NCI-H345 treated with DMSO at 0.1 percent for 48 hours (cell line): ENCODE data around the gene GALT.

Source experiments
- DNase-seq: peaks from one replicate; lab custom pipeline; 2025; ENCODE audit not compliant: unreplicated experiment; lab: John Stamatoyannopoulos, UW

Gene GALT

GRCh38 chr9:34675869-34676268 is 29.4 kb downstream of the GALT start:
- DNase-seq, result no peak

- no peak for DNase-seq
Measured at GRCh38 chr9:34684145-34684544, 37.7 kb downstream of the GALT start.

GRCh38 chr9:34684816-34685215 is 38.3 kb downstream of the GALT start:
- DNase-seq, result no peak

GRCh38 chr9:34685591-34685990 is 39.1 kb downstream of the GALT start:
- DNase-seq, result no peak

DNA sequence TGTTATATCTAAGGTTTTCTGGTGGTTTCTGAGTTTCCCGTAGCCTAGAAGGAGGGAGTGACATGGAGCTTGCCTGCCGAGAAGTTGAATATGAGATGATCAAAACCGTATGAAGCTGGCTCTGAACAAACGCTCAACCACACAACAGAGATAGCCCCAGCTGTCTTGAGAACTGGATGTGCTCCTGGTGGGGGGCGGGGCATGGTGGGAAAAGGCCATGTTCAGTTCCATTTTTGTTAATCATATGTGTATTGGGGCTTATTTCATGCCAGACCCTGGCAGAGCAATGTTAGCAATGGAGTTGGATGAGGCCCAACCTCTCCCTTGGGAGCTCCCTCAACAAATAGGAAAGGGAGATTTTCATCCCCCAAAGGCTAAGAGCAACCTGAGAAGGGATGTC is 39.8 kb downstream of the GALT start:
- DNase-seq, result no peak

GRCh38 chr9:34686732-34687131 is 40.3 kb downstream of the GALT start:
- DNase-seq, result no peak

DNA sequence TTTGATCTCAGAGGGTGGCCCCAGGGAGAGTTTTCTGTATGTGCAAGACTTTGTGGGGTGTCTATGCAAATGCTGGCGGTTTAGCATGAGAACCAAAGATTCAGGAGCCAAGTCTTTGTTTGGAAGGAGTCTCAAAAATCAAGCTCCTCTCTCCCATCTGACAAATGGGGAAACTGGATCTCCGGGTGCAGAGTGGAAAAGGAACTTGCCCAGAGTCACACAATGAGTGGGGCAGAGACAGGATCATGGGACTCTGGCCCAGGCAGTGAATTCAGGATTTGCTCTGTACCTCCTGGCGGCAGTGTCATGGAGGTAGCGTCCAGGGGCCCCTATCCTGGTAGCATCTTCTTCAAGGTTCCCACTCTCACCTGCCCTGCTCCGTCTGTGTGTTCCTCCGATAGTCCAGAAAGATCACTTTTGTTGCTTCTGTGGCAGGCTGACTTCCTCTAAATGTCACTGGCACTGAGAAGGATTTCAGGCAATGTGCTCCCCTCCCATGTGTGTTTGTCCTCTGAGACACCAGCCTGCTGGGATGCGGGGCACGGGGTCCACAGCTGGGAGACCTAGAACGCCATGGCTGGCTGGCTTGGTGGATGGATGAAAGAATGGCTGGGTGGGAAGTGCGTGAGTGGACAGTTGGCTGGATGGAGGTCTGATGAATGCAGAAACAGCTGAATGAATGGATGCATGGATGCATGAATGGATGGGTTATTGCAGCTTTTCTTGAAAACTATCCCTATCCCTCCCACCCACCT is 41.0 kb downstream of the GALT start:
- no peak for DNase-seq

- no peak for DNase-seq
Measured at GRCh38 chr9:34688329-34689115, 42.0 kb downstream of the GALT start.

DNA sequence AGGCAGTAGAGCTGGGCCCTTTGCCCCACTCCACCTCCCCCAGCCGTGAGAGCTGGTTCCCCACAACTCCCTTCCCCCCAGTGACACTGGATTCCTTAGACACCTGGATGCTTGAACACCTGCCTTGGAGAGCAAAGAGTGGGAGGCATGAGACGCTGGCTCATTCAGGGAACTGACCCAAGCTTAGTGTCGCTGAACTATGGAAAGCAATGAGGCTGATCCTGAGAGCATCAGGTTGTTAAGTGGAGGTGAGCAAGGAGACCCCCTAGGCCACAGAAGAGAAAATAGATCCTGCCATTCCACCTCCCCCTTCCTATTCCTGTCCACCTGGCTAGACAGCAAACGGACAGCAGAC is 42.6 kb downstream of the GALT start:
- no peak for DNase-seq

DNA sequence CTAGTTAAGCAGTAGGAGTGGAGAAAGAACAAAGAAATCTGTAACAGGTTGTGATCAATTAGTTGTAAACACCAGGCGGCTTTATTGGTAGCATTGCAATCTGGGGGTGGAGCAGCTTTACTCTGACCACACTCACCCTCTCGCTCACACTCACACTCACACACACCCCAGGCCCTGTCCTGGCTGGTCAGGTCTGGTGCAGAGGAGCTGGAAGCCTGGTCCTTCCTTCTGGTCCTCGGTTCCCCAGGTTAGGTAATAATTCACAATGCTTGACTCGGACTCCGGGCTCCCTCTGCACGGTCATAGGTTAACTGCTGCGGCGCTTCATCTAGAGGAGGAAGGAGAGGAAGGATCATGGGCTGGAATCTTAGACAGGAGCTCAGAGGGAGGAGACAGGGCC is 43.0 kb downstream of the GALT start:
- DNase-seq, result no peak

DNA sequence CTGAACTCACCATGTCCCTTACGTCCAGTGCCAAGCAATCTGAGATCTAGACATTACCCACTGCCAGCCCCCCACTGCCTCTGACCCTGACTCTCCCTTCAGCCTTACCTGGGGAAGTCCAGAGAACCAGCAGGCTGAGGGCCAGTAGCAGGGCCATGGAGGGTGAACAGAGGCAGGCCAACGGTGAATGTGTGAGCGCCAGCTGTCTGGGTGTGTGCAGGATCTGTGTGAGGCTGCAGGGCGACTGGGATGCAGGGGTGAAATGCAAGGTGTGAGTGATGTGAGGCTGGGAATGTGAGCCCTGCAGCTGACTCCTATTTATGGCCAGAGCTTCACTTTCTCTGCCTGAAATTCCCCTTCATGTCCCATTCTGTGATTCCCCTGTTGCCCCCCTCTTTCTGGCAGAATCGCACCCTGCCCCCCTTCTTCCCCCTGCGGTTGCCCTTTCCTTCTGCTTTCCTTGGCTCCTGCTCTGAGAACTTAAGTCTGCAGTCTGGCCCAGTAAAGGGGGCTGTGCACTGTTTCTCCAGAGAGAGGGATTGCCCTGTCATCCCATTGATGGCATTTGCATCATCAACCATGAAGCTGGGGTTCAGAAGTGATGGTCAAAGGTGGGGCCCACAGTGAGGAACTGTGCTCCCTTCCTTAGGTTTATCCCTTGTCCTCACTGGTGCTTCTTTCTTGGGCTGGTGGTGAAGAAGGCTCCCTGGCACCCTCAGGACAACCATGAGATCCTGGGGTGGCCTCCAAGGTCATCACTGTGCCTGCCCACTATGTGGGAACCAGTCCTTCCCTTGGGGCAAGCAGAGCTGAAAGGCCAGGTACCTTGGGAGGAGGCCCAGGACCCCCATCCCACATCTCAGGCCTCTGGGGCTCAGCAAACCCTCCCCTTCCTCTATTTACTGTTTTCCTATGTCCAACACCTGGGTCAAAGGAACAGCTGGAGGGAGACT is 44.8 kb downstream of the GALT start, which contains the start of gene CCL19:
CCL19 (minus strand) TSS at position 294 of the 953 bp plus-strand sequence; CDS start at position 157, 137 bp downstream.
- no peak for DNase-seq

GRCh38 chr9:34691936-34692315 is 45.5 kb downstream of the GALT start:
- no peak for DNase-seq

GRCh38 chr9:34693560-34693959 is 47.1 kb downstream of the GALT start:
- no peak for DNase-seq

DNA sequence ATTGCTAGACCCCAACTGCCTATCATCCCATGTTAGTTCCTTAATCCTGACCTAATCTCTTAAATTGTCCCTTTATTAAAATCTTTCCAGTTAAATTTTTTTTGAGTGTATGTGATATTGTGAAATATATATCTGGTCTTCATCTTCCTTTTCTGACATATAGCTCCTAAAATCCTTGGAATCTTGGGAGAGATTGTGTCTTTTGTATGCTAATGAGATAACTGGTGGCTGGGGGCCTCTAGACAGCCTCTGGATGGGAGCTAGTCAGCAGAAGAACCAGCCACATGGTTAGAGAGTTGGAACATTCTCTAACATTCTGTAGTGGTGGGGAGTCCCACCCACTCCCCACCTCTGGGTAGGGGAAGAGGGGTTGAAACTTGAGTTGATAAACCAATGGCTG is 48.3 kb downstream of the GALT start:
- no peak for DNase-seq
